HG03575 (cell line): ENCODE results near the gene CD2.

ENCODE experiments used
- ATAC-seq: cut with Tn5 transposase; IDR thresholded peaks from one replicate; pipeline ENCODE4 v1.9.1; 2021; ENCODE audit not compliant: unreplicated experiment, insufficient number of reproducible peaks, low FRiP score; ENCODE audit errors: extremely low read depth

The CD2 gene

GRCh38 chr1:116754198-116754977 lies at the start of gene CD2:
TSS of gene CD2 (plus strand) at chr1:116754430. CDS start at chr1:116754493, 63 bp downstream.
- no peak for ATAC-seq

GRCh38 chr1:116706123-116706522 lies 48.1 kb upstream of the CD2 start:
- no peak for ATAC-seq

- no peak for ATAC-seq
Measured at GRCh38 chr1:116706841-116707240, 47.4 kb upstream of the CD2 start.

- ATAC-seq: no peak
Measured at GRCh38 chr1:116708255-116708900, 45.9 kb upstream of the CD2 start.

GRCh38 chr1:116709666-116710167 lies 44.5 kb upstream of the CD2 start:
- no peak for ATAC-seq

- no peak for ATAC-seq
Measured at GRCh38 chr1:116710420-116711262, 43.6 kb upstream of the CD2 start.

- no peak for ATAC-seq
Measured at GRCh38 chr1:116711263-116711840, 42.9 kb upstream of the CD2 start.

- ATAC-seq: no peak
Measured at GRCh38 chr1:116712510-116712909, 41.7 kb upstream of the CD2 start.

- ATAC-seq: no peak
Measured at GRCh38 chr1:116713474-116713873, 40.8 kb upstream of the CD2 start.

- ATAC-seq: no peak
Measured at GRCh38 chr1:116716391-116716790, 37.8 kb upstream of the CD2 start.

- ATAC-seq: no peak
Measured at GRCh38 chr1:116717318-116717717, 36.9 kb upstream of the CD2 start.

GRCh38 chr1:116720364-116721038 lies 33.7 kb upstream of the CD2 start:
- ATAC-seq: no peak

- no peak for ATAC-seq
Measured at GRCh38 chr1:116721039-116721405, 33.2 kb upstream of the CD2 start.

- no peak for ATAC-seq
Measured at GRCh38 chr1:116721451-116722007, 32.7 kb upstream of the CD2 start.

- ATAC-seq: no peak
Measured at GRCh38 chr1:116722016-116722838, 32.0 kb upstream of the CD2 start.

- ATAC-seq: no peak
Measured at GRCh38 chr1:116724765-116725375, 29.4 kb upstream of the CD2 start.

- ATAC-seq: no peak
Measured at GRCh38 chr1:116725798-116726197, 28.4 kb upstream of the CD2 start.
